HepG2 (cell line): ENCODE results near the gene PRR5L. TPM values are rescaled to one million over a fixed set of nuclear protein-coding genes. Genes with fewer than 3 reads are reported as not detected.

Experiments
- GATAD2A ChIP-seq: IDR thresholded peaks from 2 replicates; pipeline ENCODE4 v1.6.1; 2016
- ZZZ3 ChIP-seq: sonication (generic); formaldehyde crosslinking; IDR thresholded peaks from 2 replicates; pipeline ENCODE4 v1.4.0; 2020; ENCODE audit warnings: missing genetic modification reagents, mild to moderate bottlenecking, borderline replicate concordance
- polyA plus RNA-seq, 8 experiments: library from polyadenylated mRNA; depleted of rRNA in 3 of 8; stranded (reverse) in 7 of 8; unstranded in 1 of 8; fragments of >200 nt; fragmentation: Illumina TruSeq in 4 of 8; extraction: Trizol in 4 of 8; gene quantifications; 2 replicates each; pipeline versions ENCODE4 v1.2.1 to v1.2.3, GENCODE V29; 2011 to 2016; ENCODE audit warnings: low read depth in 4 of 8, missing spikeins in 1 of 8, mixed read lengths in 1 of 8; ENCODE audit not compliant: insufficient read depth in 1 of 8
- total RNA-seq, 5 experiments: library from RNA; depleted of rRNA; stranded (reverse); fragments of >200 nt; fragmentation: Illumina TruSeq; extraction: Trizol; gene quantifications; 2 replicates each; pipeline ENCODE4 v1.2.3, GENCODE V29; 2016; ENCODE audit warnings: low read depth in 1 of 5
- TF ChIP-seq, protein P1 (sequence below), 2 experiments: fragments of 450-650 bp in 1 of 2; sonication (generic) in 1 of 2; formaldehyde crosslinking in 1 of 2; IDR thresholded peaks; 2 replicates each; pipeline versions ENCODE4 v1.6.1 to v1.8.0; 2016 to 2022; ENCODE audit warnings: antibody characterized with exemption in 1 of 2, mild to moderate bottlenecking in 1 of 2, missing genetic modification reagents in 1 of 2
- TF ChIP-seq, protein P2 (sequence below): sonication (generic); formaldehyde crosslinking; IDR thresholded peaks from 2 replicates; pipeline ENCODE4 v1.4.0; 2020; ENCODE audit warnings: mild to moderate bottlenecking, missing genetic modification reagents
- TF ChIP-seq, protein P3 (sequence below): sonication (generic); formaldehyde crosslinking; IDR thresholded peaks from 2 replicates; pipeline ENCODE4 v1.4.0; 2020; ENCODE audit warnings: mild to moderate bottlenecking, missing genetic modification reagents
- TF ChIP-seq, protein P4 (sequence below): IDR thresholded peaks from 2 replicates; pipeline ENCODE4 v1.6.1; 2012; ENCODE audit warnings: low read length, improper control_type of control experiment

The PRR5L gene
- total and polyA plus RNA-seq, 2 of the 13 experiments (the other 11 are each of a cell fraction or from before 2014, with no cell fraction given) = 0.16 TPM; not detected in 1

DNA sequence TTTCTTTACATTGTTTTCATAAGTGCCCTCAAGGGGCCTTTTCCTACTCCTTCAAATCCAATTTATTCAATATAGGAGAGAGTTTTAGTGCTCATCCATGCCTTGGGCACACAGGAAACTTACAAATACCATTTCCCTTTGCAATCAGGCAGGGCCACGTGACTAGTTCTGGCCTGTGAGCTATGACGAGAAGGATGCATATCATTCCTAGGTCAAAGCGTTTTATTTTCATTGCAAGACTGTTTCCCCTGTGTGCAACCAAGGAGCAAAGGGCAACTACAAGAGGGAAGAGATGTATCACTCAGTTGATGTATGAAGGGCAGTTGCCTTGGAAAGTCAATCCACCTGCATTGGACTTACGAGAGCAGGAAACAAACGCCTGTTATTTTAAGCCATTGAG lies 215.9 kb downstream of the PRR5L start (continued):
- TF ChIP-seq, protein P1, sequence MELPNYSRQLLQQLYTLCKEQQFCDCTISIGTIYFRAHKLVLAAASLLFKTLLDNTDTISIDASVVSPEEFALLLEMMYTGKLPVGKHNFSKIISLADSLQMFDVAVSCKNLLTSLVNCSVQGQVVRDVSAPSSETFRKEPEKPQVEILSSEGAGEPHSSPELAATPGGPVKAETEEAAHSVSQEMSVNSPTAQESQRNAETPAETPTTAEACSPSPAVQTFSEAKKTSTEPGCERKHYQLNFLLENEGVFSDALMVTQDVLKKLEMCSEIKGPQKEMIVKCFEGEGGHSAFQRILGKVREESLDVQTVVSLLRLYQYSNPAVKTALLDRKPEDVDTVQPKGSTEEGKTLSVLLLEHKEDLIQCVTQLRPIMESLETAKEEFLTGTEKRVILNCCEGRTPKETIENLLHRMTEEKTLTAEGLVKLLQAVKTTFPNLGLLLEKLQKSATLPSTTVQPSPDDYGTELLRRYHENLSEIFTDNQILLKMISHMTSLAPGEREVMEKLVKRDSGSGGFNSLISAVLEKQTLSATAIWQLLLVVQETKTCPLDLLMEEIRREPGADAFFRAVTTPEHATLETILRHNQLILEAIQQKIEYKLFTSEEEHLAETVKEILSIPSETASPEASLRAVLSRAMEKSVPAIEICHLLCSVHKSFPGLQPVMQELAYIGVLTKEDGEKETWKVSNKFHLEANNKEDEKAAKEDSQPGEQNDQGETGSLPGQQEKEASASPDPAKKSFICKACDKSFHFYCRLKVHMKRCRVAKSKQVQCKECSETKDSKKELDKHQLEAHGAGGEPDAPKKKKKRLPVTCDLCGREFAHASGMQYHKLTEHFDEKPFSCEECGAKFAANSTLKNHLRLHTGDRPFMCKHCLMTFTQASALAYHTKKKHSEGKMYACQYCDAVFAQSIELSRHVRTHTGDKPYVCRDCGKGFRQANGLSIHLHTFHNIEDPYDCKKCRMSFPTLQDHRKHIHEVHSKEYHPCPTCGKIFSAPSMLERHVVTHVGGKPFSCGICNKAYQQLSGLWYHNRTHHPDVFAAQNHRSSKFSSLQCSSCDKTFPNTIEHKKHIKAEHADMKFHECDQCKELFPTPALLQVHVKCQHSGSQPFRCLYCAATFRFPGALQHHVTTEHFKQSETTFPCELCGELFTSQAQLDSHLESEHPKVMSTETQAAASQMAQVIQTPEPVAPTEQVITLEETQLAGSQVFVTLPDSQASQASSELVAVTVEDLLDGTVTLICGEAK (IDR thresholded peaks at IDR 0.05) = no peak
- TF ChIP-seq, protein P1 (CRISPR knock-in tag; IDR thresholded peaks at IDR 0.05) = no peak
- TF ChIP-seq ZZZ3 (CRISPR knock-in tag) (no peak), GATAD2A (CRISPR knock-in tag) (0 out of 2 replicates have a peak, but pooled peaks have one; percentile 25)
- TF ChIP-seq, protein P2, sequence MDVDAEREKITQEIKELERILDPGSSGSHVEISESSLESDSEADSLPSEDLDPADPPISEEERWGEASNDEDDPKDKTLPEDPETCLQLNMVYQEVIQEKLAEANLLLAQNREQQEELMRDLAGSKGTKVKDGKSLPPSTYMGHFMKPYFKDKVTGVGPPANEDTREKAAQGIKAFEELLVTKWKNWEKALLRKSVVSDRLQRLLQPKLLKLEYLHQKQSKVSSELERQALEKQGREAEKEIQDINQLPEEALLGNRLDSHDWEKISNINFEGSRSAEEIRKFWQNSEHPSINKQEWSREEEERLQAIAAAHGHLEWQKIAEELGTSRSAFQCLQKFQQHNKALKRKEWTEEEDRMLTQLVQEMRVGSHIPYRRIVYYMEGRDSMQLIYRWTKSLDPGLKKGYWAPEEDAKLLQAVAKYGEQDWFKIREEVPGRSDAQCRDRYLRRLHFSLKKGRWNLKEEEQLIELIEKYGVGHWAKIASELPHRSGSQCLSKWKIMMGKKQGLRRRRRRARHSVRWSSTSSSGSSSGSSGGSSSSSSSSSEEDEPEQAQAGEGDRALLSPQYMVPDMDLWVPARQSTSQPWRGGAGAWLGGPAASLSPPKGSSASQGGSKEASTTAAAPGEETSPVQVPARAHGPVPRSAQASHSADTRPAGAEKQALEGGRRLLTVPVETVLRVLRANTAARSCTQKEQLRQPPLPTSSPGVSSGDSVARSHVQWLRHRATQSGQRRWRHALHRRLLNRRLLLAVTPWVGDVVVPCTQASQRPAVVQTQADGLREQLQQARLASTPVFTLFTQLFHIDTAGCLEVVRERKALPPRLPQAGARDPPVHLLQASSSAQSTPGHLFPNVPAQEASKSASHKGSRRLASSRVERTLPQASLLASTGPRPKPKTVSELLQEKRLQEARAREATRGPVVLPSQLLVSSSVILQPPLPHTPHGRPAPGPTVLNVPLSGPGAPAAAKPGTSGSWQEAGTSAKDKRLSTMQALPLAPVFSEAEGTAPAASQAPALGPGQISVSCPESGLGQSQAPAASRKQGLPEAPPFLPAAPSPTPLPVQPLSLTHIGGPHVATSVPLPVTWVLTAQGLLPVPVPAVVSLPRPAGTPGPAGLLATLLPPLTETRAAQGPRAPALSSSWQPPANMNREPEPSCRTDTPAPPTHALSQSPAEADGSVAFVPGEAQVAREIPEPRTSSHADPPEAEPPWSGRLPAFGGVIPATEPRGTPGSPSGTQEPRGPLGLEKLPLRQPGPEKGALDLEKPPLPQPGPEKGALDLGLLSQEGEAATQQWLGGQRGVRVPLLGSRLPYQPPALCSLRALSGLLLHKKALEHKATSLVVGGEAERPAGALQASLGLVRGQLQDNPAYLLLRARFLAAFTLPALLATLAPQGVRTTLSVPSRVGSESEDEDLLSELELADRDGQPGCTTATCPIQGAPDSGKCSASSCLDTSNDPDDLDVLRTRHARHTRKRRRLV (CRISPR knock-in tag) = no peak
- TF ChIP-seq, protein P3, sequence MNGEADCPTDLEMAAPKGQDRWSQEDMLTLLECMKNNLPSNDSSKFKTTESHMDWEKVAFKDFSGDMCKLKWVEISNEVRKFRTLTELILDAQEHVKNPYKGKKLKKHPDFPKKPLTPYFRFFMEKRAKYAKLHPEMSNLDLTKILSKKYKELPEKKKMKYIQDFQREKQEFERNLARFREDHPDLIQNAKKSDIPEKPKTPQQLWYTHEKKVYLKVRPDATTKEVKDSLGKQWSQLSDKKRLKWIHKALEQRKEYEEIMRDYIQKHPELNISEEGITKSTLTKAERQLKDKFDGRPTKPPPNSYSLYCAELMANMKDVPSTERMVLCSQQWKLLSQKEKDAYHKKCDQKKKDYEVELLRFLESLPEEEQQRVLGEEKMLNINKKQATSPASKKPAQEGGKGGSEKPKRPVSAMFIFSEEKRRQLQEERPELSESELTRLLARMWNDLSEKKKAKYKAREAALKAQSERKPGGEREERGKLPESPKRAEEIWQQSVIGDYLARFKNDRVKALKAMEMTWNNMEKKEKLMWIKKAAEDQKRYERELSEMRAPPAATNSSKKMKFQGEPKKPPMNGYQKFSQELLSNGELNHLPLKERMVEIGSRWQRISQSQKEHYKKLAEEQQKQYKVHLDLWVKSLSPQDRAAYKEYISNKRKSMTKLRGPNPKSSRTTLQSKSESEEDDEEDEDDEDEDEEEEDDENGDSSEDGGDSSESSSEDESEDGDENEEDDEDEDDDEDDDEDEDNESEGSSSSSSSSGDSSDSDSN = no peak
- TF ChIP-seq, protein P4, sequence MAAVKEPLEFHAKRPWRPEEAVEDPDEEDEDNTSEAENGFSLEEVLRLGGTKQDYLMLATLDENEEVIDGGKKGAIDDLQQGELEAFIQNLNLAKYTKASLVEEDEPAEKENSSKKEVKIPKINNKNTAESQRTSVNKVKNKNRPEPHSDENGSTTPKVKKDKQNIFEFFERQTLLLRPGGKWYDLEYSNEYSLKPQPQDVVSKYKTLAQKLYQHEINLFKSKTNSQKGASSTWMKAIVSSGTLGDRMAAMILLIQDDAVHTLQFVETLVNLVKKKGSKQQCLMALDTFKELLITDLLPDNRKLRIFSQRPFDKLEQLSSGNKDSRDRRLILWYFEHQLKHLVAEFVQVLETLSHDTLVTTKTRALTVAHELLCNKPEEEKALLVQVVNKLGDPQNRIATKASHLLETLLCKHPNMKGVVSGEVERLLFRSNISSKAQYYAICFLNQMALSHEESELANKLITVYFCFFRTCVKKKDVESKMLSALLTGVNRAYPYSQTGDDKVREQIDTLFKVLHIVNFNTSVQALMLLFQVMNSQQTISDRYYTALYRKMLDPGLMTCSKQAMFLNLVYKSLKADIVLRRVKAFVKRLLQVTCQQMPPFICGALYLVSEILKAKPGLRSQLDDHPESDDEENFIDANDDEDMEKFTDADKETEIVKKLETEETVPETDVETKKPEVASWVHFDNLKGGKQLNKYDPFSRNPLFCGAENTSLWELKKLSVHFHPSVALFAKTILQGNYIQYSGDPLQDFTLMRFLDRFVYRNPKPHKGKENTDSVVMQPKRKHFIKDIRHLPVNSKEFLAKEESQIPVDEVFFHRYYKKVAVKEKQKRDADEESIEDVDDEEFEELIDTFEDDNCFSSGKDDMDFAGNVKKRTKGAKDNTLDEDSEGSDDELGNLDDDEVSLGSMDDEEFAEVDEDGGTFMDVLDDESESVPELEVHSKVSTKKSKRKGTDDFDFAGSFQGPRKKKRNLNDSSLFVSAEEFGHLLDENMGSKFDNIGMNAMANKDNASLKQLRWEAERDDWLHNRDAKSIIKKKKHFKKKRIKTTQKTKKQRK = no peak
